ENCODE data around the gene C16orf96. TPM values are rescaled to one million over a fixed set of nuclear protein-coding genes. Genes with fewer than 3 reads are reported as not detected.
A peak's percentile ranks its signal among the peaks of the same experiment; 100 is the strongest.

The C16orf96 gene
- total and polyA plus RNA-seq, 2 of the 8 experiments (the other 6 are each of a cell fraction or from before 2014, with no cell fraction given) = 1.0 to 1.3 TPM

DNA sequence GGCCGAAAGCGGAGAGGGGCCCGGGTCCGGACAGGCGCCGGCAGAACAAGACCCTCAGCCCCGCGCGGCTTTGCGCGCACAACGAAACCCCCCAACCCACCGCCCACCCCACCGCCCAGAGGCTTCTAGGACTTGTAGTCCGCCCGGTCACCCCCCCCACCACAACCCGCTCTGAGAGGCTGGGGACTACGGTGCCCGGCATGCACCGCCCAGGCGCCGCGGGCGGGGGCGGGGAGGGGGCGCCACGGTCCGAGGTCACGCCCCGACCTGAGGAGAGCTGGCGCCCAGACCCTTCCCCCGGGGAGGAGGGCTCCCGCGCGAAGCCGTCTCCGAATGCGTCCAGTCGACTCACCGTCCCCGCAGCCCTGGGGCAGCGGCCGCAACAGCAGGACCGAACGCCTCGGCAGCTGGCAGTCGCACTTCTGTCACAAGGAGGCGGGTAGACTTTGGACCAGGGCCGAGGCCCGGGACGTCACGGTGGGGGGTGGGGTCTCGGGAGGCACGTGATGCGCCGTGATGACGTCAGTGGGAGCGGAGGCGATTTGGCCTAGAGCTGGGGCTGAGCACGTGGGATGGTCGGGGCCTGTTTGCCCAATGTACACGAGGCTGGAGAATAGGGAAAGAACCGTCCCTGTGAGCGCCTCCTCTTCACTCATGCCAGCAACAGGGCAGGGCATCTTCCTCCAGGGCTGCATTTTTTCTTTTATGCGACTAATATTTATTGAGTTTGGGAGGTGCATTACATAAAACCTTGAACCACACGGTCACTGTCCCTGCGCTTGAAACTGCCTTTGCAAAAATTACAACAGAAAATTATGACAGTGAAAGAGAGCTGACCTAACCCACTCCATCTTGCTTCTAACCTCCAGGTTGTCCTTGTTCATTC is 17.5 kb upstream of the C16orf96 start, which contains the start of gene CDIP1 (continued):
- TF ChIP-seq, protein P1, sequence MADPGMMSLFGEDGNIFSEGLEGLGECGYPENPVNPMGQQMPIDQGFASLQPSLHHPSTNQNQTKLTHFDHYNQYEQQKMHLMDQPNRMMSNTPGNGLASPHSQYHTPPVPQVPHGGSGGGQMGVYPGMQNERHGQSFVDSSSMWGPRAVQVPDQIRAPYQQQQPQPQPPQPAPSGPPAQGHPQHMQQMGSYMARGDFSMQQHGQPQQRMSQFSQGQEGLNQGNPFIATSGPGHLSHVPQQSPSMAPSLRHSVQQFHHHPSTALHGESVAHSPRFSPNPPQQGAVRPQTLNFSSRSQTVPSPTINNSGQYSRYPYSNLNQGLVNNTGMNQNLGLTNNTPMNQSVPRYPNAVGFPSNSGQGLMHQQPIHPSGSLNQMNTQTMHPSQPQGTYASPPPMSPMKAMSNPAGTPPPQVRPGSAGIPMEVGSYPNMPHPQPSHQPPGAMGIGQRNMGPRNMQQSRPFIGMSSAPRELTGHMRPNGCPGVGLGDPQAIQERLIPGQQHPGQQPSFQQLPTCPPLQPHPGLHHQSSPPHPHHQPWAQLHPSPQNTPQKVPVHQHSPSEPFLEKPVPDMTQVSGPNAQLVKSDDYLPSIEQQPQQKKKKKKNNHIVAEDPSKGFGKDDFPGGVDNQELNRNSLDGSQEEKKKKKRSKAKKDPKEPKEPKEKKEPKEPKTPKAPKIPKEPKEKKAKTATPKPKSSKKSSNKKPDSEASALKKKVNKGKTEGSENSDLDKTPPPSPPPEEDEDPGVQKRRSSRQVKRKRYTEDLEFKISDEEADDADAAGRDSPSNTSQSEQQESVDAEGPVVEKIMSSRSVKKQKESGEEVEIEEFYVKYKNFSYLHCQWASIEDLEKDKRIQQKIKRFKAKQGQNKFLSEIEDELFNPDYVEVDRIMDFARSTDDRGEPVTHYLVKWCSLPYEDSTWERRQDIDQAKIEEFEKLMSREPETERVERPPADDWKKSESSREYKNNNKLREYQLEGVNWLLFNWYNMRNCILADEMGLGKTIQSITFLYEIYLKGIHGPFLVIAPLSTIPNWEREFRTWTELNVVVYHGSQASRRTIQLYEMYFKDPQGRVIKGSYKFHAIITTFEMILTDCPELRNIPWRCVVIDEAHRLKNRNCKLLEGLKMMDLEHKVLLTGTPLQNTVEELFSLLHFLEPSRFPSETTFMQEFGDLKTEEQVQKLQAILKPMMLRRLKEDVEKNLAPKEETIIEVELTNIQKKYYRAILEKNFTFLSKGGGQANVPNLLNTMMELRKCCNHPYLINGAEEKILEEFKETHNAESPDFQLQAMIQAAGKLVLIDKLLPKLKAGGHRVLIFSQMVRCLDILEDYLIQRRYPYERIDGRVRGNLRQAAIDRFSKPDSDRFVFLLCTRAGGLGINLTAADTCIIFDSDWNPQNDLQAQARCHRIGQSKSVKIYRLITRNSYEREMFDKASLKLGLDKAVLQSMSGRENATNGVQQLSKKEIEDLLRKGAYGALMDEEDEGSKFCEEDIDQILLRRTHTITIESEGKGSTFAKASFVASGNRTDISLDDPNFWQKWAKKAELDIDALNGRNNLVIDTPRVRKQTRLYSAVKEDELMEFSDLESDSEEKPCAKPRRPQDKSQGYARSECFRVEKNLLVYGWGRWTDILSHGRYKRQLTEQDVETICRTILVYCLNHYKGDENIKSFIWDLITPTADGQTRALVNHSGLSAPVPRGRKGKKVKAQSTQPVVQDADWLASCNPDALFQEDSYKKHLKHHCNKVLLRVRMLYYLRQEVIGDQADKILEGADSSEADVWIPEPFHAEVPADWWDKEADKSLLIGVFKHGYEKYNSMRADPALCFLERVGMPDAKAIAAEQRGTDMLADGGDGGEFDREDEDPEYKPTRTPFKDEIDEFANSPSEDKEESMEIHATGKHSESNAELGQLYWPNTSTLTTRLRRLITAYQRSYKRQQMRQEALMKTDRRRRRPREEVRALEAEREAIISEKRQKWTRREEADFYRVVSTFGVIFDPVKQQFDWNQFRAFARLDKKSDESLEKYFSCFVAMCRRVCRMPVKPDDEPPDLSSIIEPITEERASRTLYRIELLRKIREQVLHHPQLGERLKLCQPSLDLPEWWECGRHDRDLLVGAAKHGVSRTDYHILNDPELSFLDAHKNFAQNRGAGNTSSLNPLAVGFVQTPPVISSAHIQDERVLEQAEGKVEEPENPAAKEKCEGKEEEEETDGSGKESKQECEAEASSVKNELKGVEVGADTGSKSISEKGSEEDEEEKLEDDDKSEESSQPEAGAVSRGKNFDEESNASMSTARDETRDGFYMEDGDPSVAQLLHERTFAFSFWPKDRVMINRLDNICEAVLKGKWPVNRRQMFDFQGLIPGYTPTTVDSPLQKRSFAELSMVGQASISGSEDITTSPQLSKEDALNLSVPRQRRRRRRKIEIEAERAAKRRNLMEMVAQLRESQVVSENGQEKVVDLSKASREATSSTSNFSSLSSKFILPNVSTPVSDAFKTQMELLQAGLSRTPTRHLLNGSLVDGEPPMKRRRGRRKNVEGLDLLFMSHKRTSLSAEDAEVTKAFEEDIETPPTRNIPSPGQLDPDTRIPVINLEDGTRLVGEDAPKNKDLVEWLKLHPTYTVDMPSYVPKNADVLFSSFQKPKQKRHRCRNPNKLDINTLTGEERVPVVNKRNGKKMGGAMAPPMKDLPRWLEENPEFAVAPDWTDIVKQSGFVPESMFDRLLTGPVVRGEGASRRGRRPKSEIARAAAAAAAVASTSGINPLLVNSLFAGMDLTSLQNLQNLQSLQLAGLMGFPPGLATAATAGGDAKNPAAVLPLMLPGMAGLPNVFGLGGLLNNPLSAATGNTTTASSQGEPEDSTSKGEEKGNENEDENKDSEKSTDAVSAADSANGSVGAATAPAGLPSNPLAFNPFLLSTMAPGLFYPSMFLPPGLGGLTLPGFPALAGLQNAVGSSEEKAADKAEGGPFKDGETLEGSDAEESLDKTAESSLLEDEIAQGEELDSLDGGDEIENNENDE (IDR thresholded peaks at IDR 0.05; ENCODE audit: insufficient replicate concordance, low read length) = no peak
- no peak for TF ChIP-seq BCL11A (IDR thresholded peaks at IDR 0.05; ENCODE audit: low read depth in 2 of 2, low read length in 2 of 2)
- peak; percentile 67 for TF ChIP-seq JUN (IDR thresholded peaks at IDR 0.05; ENCODE audit: low read depth, low read length)
- TF ChIP-seq HDAC6 (IDR thresholded peaks at IDR 0.05; ENCODE audit: low read depth, low read length) = no peak
- peak; percentile 83; the same call in 1 of the 2 replicates for TF ChIP-seq EGR1 (IDR thresholded peaks at IDR 0.05; ENCODE audit: borderline replicate concordance, low read depth, low read length)
- TF ChIP-seq CTBP2 (IDR thresholded peaks at IDR 0.05; ENCODE audit: borderline replicate concordance, insufficient read depth, insufficient read length, low read length) = no peak
- no peak for TF ChIP-seq SP2 (IDR thresholded peaks at IDR 0.05; ENCODE audit: low read length)
- peak; percentile 73 for TF ChIP-seq RNF2 (IDR thresholded peaks at IDR 0.05; ENCODE audit: borderline replicate concordance, low read depth, low read length, missing control alignments, poor library complexity, severe bottlenecking)
- TF ChIP-seq SUZ12 (IDR thresholded peaks at IDR 0.05; ENCODE audit: low read length) = no peak

All from H1 (cell line).